Activated naive CD8-positive, alpha-beta T cell treated with anti-CD3 and anti-CD28 coated beads, Interleukin-2, amount 50 U/mL, for 16 hours (primary cell): ENCODE measurements around the gene MAN1A1.

ENCODE experiments used
- DNase-seq: peaks from one replicate; pipeline ENCODE4 v3.0.0-alpha.2; 2020; ENCODE audit warnings: low read depth, low spot score

Gene MAN1A1

DNA sequence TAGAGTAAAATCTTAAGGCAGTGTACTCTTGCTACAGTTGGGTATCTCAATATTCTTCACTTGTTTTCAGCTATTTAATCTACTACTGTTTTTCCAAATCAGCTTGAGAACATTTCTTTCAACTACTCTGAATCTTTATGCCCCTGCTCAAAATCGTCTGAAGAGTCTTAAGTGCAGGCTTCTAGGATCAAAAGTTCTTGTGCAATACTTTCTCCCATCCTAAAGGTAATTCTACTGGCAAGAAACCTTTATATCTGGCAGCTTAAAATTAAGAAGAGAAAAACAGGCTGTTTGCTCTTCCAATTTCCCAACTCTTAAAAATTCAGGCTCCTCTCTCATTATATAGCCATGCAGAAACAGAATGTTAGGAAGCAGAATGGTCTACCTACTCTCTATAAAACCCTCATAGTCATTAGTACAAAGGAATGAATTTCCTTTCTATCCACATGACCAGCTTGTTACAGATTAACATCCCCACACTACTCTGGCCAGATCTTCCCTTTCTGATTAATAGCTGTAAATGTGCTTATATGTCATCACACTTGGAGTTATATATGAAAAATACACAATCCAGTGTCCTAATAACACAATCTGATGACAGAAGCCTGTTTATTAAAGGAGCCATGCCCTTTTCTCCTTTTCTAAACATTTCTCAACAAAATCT, 148.9 kb downstream of the MAN1A1 start:
- no peak for DNase-seq

DNA sequence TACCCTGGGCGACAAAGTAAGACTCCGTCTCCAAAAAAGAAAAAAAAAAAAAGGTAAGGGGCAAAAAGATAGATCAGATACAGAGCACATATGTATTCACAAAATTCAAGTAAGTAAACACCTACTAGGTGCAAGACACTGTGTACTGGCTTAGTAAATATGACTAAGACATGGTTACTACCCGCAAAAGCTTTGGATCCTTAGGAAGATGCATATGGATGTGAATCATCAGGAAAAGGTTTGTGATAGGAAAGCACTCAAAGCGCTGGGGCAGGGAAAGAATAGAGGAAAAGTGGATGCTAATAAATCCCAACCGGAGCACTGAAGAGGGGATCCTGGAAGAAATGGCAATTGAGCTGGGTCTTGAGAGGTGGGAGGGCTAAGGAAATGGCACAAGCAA, 152.3 kb downstream of the MAN1A1 start:
- no peak for DNase-seq

DNA sequence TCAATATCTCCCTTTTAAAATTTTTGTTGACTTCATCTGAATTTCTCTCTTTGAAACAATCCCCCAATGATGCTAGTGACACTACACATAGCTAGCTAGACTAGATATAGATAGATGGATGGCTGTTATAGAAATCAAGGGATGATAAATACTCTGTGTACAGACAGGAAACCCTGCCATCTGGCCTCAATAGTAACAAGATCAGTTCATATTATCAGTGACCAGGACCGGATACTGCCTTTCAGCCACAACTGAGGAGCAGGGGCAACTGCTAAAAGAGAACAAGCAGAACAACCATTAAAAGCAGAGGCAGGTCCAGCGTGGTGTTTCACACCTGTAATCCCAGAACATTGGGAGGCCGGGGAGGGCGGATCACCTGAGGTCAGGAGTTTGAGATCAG, 152.8 kb downstream of the MAN1A1 start:
- no peak for DNase-seq

DNA sequence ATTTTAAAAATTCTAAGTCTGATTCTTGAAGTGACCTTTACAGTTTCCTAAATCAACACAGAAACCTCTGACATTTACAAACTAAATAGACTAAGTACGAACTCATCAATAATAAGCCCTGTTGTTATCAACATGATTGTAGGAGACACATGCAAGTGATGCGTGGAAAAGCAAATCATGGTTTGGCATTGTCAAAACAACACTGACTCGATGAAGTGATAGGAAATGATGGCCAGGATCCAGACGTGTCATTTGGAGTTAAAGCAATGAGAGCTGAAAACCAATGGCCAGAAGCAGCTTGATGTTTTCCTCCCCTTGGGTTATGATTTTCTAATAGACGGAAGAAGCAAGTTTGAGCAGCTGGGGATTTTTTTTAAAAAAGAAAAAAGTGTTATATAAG, 153.7 kb downstream of the MAN1A1 start:
- DNase-seq = no peak

DNA sequence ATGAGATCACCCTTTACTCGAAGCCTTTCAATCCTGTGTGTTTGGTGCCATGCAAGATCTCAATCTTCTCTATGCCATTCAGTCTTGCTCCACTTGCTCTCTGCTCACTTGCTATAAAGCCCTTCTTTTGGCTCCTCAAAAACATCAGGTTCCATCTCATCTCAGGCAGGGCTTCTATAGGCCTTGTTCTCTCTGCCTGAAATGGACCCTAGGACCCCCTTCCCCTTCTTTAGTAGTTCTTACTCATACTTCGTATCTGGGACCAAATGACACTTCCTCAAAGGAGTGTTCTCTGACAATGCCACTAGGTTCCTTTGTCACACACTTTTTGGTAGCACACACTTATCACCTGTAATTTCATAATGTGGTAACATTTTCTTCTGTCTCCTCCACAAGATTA, 154.4 kb downstream of the MAN1A1 start:
- DNase-seq = no peak

DNA sequence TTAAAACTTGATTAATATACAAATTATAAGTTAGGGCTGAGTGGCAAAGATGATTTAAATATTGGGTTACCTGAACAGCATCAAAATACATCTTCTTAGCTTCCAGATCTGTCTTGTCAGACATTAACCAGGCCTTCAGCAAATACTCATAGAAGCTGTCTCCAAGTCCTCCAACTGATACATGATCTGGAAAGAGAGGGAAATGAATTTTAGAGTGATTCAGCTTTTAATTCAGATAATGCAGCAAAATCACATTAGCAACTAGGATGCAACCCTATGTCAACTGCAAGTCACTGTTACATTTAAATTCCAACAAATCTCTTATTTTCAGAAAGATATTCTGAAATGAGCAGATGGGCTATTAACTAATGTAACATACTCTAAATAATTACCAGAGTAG, 155.9 kb downstream of the MAN1A1 start:
- DNase-seq = no peak

DNA sequence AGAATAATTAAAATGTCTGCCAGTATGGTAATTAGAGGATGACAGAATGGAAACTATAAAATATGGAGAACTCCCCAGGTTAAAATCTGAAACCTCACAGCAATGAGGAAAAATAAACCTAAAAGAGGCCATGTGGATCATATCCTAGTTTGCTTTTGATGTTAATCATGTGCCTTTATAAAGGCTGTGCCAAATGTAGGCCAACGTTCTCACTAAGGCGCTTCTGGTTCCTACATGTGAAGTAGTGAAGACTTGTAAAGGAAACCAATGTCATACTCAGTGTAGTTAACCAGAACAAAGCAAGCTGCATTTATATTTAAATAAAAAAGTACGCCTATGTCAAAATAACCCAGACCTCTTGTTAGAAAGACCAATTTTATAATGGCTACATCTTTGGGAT, 157.4 kb downstream of the MAN1A1 start:
- no peak for DNase-seq

DNA sequence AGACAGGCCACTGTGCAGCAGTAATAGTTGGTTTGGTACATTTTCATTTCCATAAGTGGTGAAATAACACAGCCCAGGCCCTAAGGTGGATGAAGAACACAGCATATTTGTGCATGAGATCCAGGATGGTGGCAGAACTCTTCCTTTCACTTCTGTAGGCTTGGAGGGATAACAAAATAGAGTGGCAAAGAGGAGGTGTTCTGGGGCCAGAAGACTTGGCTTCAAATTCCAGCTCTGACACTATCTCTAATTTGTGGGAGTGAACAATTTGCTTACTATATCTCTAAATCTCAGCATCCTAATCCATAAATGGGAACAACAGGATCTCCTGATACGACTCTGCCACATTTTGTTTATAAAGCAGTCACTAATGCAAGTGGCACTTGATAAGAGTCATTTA, 159.4 kb downstream of the MAN1A1 start:
- no peak for DNase-seq

DNA sequence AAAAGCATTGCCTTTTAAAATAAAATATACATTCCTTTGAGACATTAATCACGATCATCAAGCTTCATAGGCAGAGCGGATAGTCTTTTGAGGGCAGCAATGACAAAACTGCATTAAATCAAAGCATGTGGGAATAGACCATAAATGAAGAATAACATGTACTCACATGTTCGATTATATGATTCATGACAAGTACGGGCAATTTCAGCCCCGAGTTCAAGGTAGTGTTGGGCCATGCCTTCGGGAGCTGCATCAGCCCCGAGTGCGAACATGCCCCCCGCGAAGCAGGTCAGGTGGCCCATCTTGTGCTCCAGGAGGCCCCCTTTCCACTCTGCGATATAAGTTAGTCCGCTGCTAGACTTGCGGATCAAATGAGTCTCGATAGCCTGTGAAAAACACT, 160.1 kb downstream of the MAN1A1 start:
- no peak for DNase-seq

DNA sequence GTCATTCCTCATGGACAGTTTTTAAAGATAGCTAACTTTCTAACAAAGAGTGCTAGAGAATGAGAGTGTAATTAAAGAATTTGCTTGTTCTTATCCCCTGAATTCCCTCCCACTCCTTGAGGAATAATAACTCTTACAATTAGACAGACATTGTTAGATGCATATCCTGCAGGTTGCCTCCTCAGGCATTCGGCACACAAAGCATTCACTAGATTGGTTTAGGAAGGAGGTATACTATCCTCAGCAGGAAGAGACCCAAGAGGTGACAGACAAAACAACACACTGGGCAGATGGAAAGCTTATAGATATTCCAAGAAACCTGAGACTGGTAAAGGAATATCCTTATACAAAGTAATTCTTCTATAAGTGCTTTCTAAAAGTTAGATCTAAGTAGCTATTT, 162.0 kb downstream of the MAN1A1 start:
- no peak for DNase-seq

DNA sequence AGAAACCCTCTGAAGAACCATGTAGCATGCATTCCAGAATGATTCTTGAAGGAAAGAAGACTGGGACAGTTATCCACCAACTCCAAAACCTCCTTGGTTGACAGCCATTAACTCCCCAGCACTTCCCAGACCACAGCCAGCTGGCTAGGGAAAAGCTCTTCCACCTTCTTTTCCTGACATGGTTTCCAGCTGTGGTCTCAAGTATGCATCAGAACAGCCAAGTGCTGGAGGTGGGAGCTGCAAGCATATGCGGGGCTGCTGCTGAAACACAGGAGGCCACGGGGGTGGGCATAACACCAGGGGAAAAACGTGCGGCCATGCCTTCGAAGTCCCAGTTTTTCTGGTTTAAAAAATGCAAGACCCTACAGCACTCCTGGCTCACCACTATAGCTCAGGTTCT, 163.1 kb downstream of the MAN1A1 start:
- DNase-seq = no peak

DNA sequence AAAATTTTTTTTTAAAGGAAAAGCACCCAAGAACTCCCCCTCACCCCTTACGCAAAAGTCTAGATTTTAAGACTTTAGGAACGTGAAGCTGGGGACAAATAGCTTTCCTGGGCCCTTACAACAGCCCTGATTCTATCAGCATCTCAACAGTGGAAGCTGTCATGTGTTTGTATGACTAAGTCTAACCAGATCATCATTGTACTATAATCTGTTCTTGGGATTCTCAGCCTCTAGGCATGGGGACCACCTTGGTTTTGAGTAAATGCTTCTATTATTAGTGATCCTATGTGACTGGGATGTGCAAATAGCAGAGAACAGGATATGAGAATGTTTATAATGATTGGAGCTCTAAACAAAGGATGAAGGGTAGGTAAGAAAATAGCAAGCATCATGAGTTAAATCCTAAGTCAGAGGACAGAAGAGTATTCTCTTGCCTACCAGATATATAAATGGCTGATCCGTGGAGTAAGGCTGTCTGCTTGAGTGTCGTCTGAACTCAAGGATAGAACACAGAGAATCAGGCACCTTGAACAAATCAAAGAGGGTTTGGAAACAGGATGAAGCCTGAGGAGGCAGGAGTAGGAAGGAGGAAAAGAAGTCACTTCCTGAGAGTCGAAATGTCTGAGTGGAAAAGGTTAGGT, 165.4 kb downstream of the MAN1A1 start:
- DNase-seq = no peak

DNA sequence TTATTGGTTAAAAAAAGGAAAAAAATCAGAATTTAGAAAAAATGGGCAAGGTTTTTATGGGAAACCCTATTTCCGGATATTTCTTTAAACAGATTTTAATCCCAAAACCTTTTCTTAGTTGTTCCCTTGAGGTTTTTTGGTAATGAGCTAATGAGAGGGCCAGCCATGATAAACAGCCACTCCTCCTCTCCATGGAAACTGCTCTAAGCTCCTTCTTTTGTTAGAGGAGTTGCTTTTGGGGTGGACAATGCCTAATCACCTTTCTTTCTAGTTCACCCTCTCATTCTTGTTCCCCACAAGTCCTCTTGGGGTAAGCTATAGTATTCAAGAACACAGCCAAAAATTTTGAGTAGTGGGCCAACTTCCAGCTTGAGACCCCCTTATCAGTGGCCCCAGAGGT, 166.1 kb downstream of the MAN1A1 start:
- no peak for DNase-seq

DNA sequence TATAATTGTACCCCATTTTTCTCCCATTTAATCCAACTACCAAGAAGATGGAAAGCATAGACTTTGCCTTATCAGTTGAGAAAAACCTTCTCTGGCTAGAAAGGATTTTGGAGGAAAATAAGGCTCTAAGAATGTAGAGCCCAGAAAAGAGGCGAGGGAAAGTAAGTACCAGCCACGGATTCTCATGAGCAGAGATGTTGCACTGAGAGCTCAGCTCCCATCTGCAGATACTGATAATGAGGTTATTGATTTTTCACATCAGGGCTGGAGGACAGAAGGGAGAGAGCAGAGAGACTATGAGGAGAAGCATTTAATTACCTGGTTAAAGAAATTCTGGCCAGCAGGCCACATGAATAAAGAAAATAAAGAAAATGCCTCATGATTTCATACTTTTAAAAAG, 166.7 kb downstream of the MAN1A1 start:
- DNase-seq = no peak

DNA sequence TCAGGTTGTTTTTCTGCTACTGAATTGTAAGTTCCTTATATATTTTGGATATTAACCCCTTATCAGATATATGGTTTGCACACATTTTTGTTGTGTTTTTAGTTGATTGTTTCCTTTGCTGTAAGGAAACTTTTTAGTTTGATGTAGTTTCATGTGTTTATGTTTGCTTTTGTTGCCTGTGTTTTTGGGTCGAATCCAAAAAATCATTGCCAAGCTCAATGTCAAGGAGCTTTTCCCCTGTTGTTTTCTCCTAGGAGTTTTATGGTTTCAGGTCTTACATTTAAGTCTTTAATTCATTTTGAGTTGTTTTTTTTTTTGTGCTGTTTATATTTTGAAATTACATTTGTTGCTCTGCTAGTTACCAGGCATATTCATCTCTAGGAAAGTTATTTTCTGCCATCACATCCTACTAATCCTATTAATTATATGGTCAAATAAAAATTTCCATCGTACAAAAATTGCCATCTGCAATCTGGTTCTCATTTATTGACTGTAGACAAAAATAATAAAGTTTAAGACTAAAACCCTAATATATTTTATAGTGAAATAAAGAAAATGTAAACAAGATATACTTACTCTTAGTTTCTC, 167.3 kb downstream of the MAN1A1 start:
- no peak for DNase-seq

DNA sequence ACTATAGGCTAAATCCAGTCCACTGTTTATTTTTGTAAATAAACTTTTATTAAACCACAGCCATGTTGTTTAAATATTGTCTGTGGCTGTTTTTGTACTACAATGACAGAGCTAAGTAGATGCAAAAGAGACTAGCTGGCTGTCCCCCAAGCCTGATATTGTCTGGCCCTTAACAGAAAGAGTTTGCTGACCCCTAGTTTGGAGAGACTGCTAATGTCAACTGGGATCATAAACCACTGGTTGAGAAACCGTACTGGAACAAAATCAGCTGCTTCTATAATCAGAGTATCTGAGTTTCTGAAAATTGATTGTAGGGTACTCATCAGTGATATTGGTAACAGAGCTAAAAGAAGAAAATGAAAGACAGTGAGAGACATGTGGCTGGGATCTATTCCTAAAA, 168.5 kb downstream of the MAN1A1 start:
- DNase-seq = no peak

DNA sequence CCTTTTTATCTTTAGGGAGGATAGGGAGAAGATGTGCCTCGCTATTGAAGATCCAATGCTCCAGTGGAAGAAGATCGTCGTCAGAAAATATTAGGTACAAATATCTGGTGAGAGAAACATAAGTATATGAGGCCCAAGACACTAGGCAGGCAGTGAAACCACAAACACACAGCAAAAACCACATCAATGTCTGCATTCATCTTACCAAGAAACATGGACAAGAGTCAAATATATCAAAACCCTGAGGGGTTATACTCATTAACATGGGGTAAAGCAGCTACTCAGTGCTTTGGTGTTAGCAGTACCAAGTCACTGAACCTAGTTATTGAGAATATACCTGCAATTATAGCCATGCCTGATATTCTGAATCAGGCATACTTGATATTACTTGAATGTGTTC, 169.7 kb downstream of the MAN1A1 start:
- no peak for DNase-seq

DNA sequence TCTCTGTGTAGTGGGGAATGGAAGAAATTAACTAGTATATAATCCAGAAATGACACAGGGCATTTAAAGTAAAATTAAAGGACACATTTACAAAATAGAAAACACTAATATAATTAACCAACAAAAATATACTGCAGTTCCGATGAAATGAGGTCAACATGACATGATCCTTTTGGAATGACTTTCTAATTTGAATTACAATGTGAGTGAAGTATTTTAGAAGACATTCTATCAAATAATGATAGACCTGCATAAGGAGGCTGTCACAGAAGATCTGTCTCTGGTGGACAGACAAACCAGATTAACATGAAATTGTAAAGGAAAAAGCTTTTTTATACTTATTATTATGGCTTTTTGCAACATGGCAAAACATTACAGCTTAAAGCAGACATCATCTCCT, 170.5 kb downstream of the MAN1A1 start:
- DNase-seq = no peak

DNA sequence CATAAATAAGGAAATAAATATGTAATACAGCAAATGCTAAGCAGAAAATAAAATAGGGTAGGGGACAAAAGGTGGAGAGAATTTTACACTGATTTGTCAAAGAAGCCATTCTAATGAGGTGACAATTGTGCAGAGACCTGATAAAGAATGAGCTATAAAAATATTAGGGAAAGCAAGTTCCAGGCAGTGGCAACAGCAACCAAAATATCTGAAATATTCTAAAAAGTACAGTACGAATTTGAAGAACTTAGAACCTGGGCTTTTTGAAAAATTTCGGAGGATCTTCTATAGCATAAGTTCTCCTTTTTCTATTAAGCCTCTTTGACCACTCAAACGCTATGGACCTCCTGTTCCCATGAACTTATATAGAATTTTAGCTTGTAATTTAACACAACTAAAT, 173.1 kb downstream of the MAN1A1 start:
- DNase-seq = no peak

DNA sequence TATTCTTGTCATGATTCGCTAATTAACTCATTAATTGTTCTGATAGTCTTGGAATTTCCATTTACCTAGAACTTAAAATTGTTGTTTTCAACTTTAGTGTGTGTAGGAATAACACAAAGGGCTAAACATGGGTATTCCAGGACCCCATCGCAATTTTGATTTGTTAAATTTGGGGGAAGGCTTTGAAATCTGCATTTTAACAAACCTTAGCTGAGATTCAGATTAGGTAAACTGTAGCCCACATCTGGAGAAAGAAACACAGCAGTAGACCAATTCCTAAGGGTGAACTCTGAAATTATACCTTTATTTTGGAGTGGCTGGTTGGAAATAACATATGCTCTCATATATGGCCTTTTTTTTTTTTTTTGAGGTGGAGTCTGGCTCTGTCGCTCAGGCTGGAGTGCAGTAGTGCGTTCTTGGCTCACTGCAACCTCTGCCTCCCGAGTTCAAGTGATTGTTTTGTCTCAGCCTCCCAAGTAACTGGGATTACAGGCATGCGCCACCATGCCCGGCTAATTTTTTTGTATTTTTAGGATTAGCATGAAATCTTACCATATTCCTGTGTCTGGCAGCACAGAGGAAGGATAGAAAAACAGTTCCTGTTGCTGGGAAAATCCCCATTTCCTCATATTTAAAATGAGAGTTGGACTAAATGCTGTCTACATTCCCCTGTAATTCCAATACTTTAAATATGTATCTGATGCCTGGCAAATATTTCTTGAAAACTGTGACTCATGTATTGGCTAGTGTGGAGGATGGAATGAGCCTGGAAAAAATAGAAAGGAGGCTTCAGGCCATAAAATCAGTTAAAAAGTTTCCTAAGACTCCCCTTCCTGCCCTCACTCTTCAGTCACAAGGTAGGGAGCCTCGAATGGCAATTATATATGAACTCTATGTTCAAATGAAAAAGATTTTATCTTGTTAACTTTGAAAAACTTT, 174.4 kb downstream of the MAN1A1 start:
- DNase-seq = no peak

DNA sequence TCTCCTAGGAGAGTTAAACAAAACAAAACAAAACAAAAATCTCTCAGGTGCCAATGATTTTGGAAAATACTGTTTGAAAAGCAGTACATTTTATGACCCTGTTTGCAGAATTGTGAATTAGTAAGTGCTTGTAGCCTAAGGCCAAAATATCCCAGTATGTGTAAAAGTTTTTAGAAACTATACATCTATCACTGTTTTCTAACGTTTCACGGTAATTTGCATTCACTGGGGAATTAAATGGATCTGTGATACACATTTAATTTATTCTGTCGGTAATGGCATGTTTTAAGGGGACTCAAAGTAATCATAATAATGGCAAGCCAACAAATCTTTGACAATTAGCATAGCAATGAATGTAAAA, 175.5 kb downstream of the MAN1A1 start:
- no peak for DNase-seq

DNA sequence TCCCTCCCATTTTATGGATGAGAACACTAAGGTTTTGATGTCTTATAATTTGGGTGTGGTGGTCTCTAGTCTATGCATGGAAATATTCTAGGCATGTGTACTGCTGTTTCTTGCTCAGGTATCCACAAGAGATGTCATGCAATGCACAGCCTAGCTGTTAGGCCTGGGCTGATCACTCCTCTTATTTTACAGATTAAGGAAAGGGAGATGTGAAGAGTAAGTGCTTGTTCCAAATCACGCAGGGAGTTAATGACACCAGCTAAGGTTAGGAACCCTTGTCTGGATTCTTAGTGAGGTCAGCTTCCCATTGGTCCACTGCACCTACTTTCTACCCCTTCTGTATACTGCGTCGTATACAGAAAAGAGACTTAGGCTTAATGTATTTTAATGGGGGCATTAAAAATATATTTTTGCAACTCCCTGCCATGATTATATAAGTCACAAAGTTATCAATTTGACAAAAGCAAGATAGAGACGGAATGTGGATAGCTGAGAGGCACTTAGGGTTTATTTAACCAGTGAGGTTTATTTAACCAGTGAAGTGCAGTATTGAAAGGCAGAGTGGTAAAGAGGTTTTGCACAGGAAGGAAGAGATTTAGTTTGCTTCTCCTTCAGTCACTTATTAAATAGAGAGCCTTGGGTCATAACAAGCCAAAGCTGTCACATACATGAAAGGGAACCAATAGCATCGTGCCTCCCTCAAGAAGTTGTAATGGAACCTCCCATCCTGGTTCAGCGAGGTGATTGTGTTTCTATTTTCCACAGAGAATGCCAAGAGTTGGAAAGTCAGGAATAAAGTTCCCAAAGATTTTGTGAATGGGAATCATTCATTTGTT, 176.1 kb downstream of the MAN1A1 start:
- no peak for DNase-seq
